ENCODE data around the gene PLEKHG3.
"Not testable (repeated sequence)": the region's sequence is repeated elsewhere in the genome, so short reads cannot be mapped to it uniquely, and the experiment has no call there.

Gene PLEKHG3

DNA sequence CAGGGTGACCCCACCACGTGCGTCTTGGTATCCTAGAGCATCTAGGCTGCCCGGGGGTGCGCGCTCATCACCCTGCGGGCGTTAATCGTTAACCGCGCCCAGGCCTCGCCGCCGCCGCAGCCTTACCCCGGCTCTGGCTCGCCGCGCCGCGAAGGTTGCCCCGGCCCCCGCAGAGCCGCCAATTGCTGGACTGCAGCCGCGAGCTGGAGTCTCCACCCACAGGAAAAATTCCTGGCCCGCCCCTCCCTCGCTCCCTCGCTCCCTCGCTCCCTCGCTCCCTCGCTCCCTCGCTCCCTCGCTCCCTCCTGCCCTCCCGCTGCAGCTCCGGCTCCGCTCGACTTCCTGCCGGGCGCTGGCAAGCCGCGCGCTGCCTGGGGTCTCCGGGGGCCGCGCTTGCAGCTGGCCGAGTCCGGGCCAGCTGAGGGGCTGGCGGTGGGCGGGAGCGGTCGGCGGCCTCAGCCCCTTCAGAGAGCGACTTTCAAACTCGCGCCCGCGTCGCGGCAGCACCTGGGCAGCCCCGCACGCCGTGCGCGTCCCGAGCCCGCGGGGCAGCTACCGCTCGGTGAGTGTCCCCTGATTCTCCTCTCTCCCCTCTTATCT is at the start of gene PLEKHG3:
PLEKHG3 (plus strand) TSS at position 282 of the 600 bp plus-strand sequence. CDS start 23,208 bp downstream, outside the sequence.
- no peak for FAIRE-seq
- DNase-seq (ENCODE audit: insufficient read length, low spot score), result peak; percentile 96

DNA sequence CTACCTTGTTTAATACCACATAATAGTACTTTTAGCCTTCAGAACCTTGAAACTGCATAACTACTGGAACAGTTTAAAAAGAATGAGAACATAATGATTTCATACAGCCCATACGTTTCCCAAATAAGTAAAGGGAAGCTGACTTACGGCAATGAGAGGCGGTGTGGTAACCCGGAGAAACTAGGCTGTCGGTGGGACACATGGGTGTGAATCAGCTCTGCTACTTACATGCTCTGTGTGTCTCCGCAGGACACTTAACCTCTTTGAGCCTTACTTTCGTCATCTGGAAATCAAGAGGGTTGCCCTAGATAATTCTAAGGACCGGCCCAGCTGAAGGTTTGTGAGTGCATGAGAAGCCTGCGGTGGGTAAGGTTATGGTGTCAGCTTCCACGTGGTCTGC is 49.3 kb upstream of the PLEKHG3 start:
- peak; percentile 98 for FAIRE-seq
- DNase-seq (ENCODE audit: insufficient read length, low spot score), result no peak

DNA sequence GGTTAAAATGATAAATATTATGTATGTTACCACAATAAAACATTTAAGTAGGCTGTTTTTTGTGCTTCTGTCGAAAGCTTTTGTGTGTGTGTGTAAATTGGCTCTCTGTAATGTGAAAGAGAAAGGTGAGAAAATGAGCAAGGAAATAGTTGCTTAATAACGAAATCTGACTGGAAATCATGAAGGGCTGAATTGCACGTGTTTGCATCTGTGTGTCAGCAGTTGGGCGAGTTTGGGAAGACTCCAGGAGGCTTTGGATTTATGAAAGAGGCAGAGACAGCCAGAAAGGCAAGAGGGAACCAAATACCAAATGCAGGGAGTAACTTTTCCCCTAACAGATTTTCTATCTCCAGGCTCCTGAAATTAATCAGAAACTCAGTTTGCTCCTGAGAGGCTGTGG is 47.2 kb upstream of the PLEKHG3 start:
- DNase-seq (ENCODE audit: insufficient read length, low spot score) (no peak), FAIRE-seq (no peak)

DNA sequence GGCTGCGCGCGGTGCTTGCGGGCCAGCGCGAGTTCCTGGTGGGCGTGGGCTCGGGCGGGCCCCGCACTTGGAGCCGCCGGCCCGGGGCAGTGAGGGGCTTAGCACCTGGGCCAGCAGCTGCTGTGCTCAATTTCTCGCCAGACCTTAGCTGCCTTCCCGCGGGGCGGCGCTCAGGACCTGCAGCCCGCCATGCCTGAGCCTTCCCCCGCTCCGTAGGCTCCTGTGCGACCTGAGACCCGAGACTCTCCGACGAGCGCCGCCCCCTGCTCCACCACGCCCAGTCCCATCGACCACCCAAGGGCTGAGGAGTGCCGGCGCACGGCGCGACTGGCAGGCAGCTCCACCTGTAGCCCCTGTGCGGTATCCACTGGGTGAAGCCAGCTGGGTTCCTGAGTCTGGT is 46.0 kb upstream of the PLEKHG3 start:
- DNase-seq (ENCODE audit: insufficient read length, low spot score), result no peak
- FAIRE-seq, result peak; percentile 4

DNA sequence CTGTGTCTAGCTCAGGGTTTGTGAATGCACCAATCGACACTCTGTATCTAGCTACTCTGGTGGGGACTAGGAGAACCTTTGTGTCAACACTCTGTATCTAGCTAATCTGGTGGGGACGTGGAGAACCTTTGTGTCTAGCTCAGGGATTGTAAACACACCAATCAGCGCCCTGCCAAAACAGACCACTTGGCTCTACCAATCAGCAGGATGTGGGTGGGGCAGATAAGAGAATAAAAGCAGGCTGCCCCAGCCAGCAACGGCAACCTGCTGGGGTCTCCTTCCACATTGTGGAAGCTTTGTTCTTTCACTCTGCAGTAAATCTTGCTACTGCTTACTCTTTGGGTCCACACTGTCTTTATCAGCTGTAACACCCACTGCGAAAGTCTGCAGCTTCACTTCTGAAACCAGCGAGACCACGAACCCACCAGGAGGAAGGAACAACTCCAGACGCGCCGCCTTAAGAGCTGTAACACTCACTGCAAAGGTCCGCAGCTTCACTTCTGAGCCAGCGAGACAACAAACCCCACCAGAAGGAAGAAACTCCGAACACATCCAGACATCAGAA is 45.4 kb upstream of the PLEKHG3 start:
- DNase-seq (ENCODE audit: insufficient read length, low spot score); FAIRE-seq: not testable (repeated sequence)

DNA sequence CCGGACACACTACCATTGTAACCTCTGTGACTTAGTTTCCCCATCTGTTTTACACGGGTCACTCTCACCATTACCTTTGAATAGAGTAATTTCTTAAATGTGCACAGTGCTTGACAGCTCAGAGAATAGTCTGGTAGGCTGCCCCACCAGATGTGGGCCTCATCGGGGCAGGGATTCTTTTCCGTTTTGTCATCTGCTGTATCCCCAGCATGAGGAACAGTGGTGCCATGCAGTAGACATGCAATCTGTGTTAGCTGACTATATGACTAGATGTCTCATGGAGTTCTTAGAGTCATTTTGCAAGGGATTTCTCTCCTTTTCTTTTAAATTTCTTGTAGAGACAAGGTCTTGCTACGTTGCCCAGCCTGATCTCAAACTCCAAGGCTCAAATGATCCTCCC is 44.9 kb upstream of the PLEKHG3 start:
- no peak for DNase-seq (ENCODE audit: insufficient read length, low spot score)
- FAIRE-seq, result peak; percentile 98

DNA sequence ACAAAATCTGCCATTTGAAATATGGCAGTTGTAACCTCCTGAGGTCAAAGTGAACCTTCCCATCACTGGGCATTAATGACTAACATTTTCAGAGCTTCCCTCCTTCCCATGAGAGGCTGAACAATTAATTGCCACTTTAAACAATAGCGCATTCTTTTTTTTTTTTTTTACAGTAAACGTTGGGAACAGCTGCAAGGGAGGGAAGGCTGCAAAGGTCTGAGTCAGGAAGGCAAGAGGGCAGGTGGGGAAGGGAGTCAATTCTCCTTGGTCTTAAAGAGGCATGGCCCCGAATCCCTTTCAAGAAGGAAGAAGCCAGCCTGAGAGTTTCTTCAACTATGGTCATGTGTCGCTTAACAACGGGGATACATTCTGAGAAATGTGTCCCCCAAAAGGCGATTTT is 41.0 kb upstream of the PLEKHG3 start:
- no peak for FAIRE-seq
- no peak for DNase-seq (ENCODE audit: insufficient read length, low spot score)

DNA sequence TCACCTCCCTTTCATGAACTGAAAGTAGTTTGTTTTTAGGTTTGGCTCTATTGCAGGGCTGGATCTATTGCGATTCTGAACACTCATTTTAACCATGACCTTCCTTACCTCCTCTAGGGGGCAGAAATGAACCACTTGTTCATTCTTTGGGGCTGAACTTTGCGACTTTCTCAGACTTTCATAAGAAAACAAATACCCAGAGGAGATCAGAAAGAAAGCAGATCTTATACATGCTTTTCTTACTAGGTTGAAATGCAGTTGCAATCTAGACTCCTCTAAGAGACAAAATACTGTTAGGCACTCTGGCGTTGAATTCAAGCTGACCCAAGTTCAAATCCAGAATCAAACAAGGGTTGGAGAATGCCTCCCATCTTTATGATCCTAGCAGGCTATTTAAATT is 32.6 kb upstream of the PLEKHG3 start:
- FAIRE-seq, result peak; percentile 99
- peak; percentile 96 for DNase-seq (ENCODE audit: insufficient read length, low spot score)

DNA sequence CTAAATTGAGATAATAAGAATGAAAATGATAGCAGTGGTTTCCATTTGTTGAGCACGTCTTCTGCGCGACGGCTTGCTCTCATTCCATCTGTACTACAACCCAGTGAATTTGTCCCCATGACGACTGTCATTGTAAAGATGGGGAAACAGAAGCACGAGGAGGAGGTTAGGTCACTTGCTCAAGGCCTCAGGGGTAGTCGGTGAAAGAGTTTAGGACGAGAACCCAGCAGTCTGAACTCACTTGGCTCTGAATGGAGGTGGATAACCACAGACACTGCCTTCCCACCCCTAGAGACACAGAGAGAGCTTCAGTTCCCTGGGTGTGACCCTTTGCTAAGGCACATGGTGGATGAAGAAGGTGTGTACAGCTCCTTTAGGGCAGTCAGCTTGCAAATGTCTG is 30.9 kb upstream of the PLEKHG3 start:
- no peak for DNase-seq (ENCODE audit: insufficient read length, low spot score)

DNA sequence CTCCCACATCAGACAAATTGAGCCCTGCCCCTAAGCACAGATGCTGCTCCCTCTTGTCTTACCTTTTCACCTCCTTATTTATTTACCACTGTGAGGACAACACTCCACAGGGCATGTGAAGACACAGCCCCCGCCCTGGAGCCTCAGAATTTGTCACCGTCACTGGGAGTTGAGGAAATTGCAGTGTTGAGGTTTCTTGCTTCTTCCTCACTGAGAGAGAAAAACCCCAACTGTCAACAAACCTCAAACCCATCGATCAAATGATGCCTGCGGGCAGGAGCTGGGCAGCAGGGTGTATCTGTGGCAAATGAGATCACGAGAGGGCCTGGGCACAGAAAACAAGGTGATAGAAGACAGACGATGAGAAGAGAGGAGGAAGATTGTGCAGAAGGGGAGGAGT is 30.5 kb upstream of the PLEKHG3 start:
- no peak for FAIRE-seq
- DNase-seq (ENCODE audit: insufficient read length, low spot score), result peak; percentile 77

More for the DNA sequence above, 30.9 kb upstream of the PLEKHG3 start:
- FAIRE-seq, result peak; percentile 97

DNA sequence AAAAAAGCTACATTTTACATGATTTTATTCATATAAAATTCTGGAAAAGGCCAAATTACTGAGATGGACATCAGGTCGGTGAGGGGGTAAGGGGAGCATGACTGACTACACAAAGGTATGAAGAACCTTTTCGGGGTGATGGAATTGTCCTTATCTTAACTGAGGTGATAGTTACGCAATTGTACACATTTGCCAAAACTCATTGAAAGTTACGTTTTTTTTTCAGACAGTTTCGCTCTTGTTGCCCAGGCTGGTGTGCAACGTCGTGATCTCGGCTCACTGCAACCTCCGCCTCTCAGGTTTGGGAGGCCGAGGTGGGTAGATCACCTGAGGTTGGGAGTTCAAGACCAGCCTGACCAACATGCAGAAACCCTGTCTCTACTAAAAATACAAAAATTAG is 29.4 kb upstream of the PLEKHG3 start:
- FAIRE-seq (no peak), DNase-seq (ENCODE audit: insufficient read length, low spot score) (no peak)

DNA sequence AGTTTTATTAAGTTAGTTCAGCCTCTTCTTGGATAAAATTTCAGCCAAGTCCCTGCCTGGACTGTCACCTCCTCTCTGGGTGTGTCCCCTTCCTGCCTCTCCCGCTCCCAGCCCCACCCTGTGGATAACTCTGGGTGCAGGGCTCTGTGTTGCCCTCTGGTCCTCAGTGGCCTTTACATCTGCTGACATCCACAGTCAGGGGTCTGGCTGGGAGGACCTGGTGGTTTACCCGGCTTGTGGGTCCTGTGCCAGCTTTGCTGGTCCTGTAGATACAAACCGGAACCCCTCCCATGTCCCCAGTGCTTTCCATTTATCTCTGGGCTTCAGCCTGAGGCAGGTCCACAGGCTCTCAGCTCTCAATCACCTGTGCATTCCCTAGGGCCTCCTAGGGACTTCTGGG is 28.9 kb upstream of the PLEKHG3 start:
- FAIRE-seq, result no peak
- DNase-seq (ENCODE audit: insufficient read length, low spot score), result no peak

DNA sequence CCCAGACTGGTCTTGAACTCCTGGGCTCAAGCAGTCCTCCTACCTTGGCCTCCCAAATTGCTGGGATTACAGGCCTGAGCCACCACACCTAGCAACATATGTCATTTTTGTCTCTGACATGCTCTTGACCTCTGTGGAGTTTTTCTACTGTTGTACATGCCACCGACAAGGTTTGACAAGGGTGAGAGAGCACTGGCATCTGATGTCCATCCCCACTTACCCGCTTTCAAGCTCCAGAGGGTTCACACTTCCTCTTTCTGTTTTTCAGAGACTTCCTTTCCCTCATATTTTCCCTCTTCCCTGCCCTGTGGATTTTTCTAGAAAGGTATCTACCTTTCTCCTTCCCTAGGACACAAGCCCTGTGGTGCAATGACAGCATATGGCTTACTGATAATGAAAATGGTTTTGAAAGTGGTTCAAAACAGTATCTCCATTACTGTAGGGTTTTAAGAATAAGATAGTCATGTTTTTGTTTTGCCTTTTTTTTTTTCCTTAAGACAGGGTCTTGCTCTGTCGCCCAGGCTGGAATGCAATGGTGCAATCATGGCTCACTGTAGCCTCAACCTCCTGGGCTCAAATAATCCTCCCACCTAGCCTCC is 27.7 kb upstream of the PLEKHG3 start:
- peak; percentile 91 for FAIRE-seq
- DNase-seq (ENCODE audit: insufficient read length, low spot score), result no peak

DNA sequence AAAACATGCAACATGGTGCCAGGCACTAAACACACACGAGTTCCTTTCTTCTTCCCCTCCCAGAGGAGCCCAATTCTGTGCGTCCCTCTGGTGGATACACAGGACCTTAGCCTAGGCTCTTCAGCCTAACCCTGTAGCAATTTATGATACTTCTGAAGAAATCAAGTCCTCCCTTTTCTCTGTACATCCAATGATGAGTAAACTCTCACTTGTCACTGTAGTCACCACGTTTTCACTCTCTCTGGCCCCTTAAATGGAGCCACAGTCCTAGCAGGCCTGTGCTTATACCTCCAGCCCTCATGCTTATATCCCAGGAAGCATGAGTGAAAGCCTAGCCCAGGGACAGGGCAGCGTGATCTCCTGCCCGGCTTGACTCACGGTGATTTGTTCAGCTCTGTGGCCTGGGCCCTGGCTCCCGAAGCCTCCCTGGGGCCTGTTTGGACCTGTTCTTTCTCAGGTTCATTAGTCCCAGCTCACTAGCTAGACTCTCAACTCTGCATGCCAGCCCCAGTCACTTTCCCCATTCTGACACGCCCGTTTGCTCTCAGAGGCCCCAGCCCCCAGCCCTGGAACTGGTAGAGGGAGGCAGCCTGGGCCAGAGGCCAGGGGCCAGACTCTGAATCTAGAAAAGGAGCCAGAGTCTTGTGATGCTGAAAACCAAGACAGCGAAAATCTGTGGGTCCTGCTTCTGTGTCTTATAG is 24.1 kb upstream of the PLEKHG3 start:
- DNase-seq (ENCODE audit: insufficient read length, low spot score) (no peak), FAIRE-seq (peak; percentile 98)

DNA sequence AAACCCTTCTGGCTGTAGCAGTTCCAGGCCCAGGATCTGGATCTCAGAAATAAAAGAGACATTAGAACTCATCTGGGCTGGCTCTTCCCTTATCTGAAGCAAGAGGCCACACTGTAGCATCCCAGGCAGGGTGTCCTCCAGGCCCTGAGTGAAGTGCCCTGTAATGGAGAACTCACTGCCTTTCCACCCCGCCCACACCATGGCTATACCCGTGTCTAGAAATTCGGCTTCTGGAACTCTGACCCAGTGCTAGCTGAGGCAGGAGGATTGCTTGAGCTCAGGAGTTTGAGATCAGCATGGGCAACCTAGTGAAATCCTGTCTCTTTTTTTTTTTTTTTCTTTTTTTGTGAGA is 23.5 kb upstream of the PLEKHG3 start:
- FAIRE-seq, result no peak

DNA sequence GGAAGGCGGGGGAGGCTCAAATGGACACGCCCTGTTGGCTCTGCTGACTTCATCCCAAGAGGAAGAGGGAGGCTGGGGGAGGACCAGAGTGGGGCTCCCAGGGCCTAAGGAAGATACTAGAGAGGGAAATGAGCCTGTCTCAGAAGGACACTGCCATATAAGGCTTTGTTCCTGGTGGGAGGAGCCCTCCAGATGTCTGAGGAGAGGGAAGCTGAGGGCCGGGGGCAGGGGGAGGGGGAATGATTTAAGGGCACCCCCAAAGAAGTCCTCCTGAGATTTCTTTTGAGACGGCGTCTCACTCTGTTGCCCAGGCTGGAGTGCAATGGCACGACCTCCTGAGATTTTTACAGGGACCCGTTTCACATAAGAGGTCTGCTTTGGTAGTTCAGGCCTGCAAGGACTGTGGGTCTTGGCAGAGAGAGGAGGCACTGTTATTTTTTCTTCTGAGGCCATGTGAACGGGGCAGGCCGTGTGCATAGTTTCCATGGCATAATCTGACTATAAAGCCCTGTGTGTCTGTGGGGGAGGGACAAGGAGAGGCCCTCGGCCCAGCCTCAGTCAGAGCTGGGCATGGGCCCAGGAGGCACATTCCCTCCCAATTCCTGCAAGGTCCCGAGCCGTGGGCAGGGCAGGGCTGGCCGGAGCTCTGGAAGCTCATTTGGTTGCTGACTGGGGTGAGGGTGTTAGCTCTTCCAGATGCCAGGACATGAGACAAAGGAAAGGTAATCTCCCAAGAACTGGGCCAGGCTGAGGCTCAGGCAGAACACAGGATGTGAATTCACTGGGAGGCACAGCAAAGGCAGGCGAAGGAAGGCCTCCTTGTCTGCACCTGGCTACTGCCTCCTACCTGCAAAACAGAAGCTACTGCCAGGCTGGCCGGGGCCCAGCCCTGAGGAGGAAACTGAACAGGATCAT is 22.2 kb upstream of the PLEKHG3 start:
- peak; percentile 88 for FAIRE-seq

More for the DNA sequence above, 23.5 kb upstream of the PLEKHG3 start:
- no peak for DNase-seq (ENCODE audit: insufficient read length, low spot score)

DNA sequence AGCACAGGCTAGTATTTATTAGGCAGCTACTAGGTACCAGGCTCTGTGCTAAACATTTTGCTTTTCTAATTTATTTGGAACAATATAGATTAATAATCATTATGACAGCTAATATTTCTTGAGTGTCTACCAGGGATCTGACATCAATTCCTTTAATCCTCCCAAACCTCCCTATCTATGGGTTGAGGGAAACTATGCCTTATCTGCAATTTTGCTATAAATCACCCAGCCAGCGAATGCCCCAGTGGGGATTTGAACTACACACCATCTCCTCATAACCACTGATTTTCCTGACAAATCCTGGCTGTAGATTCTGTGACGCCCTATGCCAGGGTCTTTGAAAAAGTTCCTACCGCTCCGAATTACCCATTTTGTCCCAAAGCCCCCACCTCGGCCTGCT is 21.4 kb upstream of the PLEKHG3 start:
- DNase-seq (ENCODE audit: insufficient read length, low spot score) (no peak), FAIRE-seq (no peak)

More for the DNA sequence above, 22.2 kb upstream of the PLEKHG3 start:
- DNase-seq (ENCODE audit: insufficient read length, low spot score), result no peak

DNA sequence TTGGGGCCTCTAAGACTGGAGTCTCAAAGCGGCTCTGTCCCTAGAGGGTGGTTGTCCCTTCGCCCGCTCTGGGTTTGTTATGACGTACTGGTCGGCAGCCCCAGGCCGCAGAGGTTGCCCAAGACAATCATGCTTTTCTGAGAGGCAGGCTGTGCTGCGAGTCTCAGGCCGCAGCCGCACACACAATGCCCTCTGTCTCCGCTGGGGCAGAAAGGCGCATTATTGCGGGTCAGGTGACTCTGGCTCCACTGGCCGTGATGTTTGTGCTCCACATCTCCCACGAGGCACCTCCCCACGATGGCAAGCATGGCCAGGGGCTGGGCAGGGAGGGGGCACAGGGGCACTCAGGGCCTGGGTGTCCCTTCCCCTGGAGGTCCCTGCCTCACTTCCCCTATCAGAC is 21.0 kb upstream of the PLEKHG3 start:
- FAIRE-seq, result peak; percentile 94
- no peak for DNase-seq (ENCODE audit: insufficient read length, low spot score)

DNA sequence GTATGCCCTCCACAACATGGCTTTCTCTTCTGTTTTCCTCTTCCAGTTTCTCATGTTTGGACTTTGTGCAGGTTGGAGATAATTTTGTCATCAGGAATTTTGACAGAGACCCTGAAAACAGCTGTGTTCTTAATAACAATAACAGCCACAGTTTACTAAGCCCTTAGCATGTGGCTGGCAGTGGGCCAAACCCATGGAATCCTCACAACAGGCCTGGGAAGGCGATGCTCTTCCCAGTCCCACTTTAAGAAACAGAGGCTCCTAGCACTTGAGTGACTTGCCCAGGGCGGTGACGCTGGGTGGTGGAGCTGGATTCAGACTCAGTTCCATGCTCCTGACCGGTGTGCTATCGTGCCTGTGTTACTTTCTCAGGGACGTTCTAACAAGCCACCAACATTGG is 20.1 kb upstream of the PLEKHG3 start:
- DNase-seq (ENCODE audit: insufficient read length, low spot score), result no peak
- no peak for FAIRE-seq

DNA sequence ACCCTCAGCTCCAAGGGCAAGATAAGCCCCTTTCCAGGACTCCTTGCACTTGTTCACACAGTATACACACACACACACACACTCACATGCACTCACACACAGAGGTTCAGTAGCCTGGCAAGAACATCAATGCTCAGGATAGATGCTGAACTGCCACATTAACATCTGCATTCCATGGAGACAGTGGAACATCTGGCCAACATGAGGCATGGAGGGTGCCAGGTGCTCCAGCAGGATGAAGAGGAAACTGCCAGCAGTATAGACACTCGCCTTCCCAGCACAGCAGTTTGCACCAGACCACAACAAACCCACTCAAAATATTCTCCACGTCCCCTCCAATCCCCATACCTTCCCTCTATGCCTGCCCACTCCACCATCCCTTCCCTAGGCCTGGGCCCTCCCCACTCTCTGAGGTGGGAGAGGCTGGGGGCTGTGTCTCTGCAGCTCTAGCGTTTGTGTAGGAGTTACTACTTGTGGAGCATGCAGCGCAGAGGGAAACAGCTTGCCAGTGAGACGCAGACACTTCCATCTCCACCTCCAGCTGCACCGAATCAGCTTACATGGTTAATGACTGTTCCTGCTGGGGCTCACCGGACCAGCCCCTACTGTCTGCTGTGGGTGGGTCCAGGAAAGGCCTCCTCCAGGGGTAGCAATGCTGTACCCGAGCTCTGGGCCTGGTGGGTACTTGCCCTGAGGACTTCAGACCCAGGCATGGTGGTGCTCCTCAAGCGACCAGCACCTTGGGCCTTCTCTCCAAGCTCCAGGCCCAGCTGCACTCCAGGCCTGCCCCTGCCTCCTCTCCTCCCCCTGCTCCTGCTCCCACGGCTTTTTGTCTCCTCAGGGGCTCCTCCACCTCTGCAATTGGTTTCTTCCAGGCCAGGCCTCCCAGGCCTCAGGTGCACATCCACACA is 18.6 kb upstream of the PLEKHG3 start:
- no peak for DNase-seq (ENCODE audit: insufficient read length, low spot score)
- no peak for FAIRE-seq
